Measurements from ENCODE around the gene S100A10. TPM values are rescaled to one million over a fixed set of nuclear protein-coding genes. Genes with fewer than 3 reads are reported as not detected.

Gene S100A10, protein sequence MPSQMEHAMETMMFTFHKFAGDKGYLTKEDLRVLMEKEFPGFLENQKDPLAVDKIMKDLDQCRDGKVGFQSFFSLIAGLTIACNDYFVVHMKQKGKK
- 58.6 and 87.8 TPM in 2 replicates for total RNA-seq (2014; rRNA removed; shearing (Covaris generic))

GRCh38 chr1:151993734-151994496 is at the start of gene S100A10:
Gene S100A10 (minus strand): TSS chr1:151993859. CDS start chr1:151986230, 7,629 bp downstream.
- peak; percentile 60 for DNase-seq (ENCODE audit: low spot score)

DNA sequence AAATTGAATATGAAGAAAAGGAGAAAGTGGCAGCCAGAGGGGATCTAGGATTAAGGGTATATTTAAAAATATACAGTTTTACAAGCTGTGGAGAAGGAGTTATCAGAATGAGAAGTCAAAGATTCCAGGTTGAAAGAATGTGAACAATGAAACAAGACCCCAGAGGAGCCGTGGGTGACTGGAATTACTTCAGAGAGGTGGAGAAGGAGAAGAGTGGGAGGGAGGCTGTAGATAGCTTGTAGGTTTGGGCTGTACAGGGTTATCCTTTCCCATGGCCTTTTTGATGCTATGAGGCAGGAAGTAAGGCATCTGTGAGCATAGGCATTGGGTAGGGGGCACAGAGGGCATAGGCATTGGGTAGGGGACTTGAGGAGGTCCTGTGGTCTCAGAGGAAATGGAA is 48.4 kb upstream of the S100A10 start:
- DNase-seq (ENCODE audit: low spot score), result no peak

DNA sequence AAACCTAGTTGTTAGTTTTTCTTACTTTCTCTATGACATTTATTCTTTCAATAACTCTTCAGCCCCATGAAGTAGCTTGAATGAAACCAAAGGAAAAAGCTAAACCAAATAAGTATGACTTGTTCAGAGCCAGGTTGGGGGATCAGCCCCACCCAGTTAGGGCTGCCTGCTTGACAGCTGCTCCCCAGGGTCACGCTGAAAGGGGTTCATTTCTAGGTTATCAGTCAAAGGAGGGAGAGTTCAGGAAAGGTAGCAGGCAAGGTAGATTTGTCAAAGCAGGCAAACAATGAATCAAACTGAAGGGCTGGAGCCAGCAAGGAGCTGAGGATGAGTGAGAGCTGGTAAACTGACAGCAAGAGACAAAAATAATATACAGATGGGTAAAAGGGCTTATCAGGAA is 46.2 kb upstream of the S100A10 start:
- DNase-seq (ENCODE audit: low spot score), result no peak

- DNase-seq (ENCODE audit: low spot score), result no peak
Observed at GRCh38 chr1:152039461-152039860, 45.8 kb upstream of the S100A10 start.

DNA sequence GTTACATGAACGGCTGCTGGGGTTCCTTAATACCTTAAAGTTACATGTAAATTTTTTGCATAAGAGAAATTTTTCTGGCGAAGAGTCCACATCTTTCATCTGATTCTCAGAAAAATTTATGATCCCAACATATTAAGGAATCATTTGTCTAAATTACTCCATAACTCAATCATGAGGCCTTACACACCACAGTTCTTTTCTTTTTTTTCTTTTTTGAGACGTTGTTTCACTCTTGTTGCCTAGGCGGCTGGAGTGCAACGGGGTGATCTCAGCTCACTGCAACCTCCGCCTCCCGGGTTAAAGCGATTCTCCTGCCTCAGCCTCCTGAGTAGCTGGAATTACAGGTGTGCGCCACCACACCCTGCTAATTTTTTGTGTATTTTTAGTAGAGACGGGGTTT is 45.2 kb upstream of the S100A10 start:
- DNase-seq (ENCODE audit: low spot score), result no peak

GRCh38 chr1:152036267-152037216 is 42.9 kb upstream of the S100A10 start, which contains the start of gene S100A11:
Gene S100A11 (minus strand): TSS chr1:152037004. CDS start chr1:152036915, 89 bp downstream.
- DNase-seq (ENCODE audit: low spot score), result peak; percentile 84

DNA sequence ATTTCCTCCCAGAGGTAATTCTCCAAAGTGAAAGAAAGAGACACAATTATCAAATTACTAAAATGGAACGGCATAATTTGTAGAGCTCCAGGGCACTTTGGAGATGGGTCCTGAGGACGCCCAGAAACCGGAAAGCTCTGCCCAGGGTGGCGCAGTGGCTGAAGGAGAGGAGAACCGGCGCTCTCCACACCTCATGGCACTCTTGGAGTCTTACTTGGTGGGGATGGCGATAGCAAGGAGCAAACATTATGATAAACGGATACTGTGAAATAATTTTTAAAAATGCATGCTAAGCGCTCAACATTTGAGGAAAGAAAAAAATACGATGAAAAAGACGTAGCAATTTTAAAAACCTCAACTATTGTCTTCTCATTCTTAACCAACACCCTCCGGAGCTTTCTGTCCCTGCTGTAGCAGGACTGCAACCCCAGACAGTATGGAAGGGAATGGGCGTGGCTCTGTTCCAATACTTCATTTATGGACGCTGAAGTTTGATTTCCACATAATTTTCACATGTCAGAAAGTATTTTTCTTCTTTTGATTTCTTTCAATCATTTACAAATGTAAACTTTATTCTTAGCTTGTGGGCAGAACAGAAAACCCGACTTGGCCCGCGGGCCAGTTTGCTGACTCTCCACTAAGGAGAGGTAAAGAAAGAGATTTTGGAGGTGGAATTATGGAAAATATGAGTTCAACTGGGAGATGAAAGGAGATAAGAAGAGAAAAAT is 42.0 kb upstream of the S100A10 start:
- DNase-seq (ENCODE audit: low spot score), result peak; percentile 28

- peak; percentile 83 for DNase-seq (ENCODE audit: low spot score)
Observed at GRCh38 chr1:152034654-152035538, 41.2 kb upstream of the S100A10 start.

- DNase-seq (ENCODE audit: low spot score), result no peak
Observed at GRCh38 chr1:152034324-152034653, 40.6 kb upstream of the S100A10 start.

GRCh38 chr1:152029929-152030211 is 36.2 kb upstream of the S100A10 start:
- DNase-seq (ENCODE audit: low spot score), result no peak

GRCh38 chr1:152029144-152029928 is 35.7 kb upstream of the S100A10 start:
- DNase-seq (ENCODE audit: low spot score), result no peak

GRCh38 chr1:152026895-152027294 is 33.2 kb upstream of the S100A10 start:
- no peak for DNase-seq (ENCODE audit: low spot score)

- DNase-seq (ENCODE audit: low spot score), result no peak
Observed at GRCh38 chr1:152024223-152024622, 30.6 kb upstream of the S100A10 start.

DNA sequence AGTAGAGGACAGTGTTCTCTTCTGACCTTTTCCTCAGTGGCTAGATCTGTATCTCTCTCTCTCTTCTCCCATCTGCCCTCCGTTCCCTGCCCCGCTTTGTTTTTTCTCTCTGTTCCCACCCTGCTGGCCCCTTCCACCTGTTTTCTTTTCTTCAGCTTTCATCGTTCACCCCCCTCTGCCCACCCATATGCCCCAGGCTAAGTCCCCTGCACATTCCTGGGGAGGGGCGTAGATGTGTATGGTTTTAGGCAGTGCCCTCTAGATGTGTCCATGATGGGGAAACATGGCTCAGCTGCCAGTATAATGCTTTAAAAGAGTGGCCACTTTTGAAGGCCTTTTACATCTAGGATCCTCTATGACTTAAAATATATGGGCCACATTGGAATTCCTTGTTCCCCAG is 29.6 kb upstream of the S100A10 start:
- no peak for DNase-seq (ENCODE audit: low spot score)

- no peak for DNase-seq (ENCODE audit: low spot score)
Observed at GRCh38 chr1:152022474-152022873, 28.8 kb upstream of the S100A10 start.

DNA sequence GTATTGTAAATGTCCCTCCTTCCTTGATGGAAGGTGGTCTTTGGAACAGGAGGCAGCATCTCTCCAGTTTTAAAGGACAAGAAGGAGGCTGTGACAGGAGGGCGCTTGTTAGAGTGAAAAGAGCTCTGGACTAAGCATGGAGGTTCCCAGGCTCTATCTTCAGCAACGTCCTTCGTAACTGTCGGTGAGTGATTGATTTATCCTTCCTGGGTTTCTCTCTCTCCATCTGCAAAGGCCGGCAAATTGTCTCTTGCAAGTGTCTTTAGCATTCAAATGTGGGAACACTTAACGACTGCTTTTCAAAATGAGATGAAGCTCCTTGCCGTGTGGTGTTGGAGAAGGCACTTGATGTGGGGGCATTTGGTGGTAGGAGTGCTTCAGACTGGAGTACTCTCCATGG is 27.9 kb upstream of the S100A10 start:
- no peak for DNase-seq (ENCODE audit: low spot score)

DNA sequence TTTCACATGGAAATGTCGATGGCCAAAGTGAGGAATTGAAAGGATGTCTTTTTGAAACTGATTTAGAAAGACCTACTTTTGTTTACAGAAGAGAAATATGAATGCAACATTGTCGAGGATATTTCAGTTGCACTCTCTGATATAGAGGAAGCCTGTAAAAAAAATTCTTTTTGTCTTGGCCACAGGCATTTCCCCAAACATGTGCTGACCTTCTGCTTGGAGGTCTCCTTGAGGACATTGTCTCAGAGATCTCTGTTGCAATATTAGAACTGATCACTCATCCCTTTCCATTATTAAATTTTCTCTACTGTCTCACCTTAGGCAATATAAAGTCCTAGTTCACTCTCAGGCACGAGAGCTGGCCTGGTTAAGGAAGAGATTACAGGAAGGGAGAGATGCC is 27.2 kb upstream of the S100A10 start:
- no peak for DNase-seq (ENCODE audit: low spot score)

DNA sequence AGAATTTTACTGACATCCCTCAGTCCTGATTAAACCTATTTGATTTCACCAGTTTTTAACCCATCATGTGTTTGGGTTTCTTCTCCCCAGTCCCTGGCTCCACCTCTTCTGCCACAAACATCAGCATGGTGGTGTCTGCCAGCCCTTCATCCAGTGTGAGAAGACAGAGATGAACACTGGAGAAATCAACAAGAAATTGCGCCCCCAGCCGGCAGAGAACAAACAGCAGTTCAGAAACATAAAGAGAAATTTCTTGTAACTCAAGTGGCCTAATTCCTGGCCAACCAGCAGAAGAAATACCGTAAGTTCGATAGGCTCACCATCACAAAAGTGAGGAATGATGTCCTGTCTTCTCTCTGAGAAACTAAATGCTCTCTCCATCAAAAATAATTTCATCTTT is 24.9 kb upstream of the S100A10 start:
- no peak for DNase-seq (ENCODE audit: low spot score)

DNA sequence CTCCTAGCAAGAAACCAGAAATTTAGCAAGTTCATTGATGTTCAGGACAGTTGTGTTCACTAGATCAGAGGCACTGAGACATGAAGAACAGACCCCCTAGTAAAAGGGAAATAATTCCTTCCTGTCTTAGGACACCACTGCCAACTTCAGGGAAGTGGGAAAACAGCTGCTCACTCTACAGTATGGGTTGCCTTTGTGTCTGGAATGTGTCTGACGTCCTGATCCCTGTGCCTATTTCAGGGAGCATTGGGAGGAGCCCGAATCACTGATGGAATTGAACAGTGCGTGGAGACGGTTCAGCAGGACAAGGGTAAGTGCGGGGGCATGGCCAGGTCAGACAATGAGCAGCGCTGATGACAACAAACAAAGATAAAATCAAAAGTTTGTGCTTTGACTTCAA is 22.1 kb upstream of the S100A10 start:
- DNase-seq (ENCODE audit: low spot score), result no peak

- no peak for DNase-seq (ENCODE audit: low spot score)
Observed at GRCh38 chr1:152014943-152015342, 21.3 kb upstream of the S100A10 start.

All from H4 (cell line).